DOHH2 (cell line): ENCODE results near the gene PSMG1.

ENCODE experiments used
- CTCF ChIP-seq: fragments of 200-600 bp; sonication (generic); IDR thresholded peaks from one replicate; pipeline ENCODE4 v1.5.1; 2014; ENCODE audit warnings: antibody characterized with exemption, mild to moderate bottlenecking, low read depth, low read length; ENCODE audit not compliant: poor library complexity, severe bottlenecking
- EZH2phosphoT487 ChIP-seq: fragments of 200-600 bp; sonication (generic); IDR thresholded peaks from 2 replicates; pipeline ENCODE4 v1.6.1; 2017; ENCODE audit warnings: borderline replicate concordance, mild to moderate bottlenecking, antibody characterized with exemption, low read length, moderate library complexity, mixed read lengths

- TF ChIP-seq CTCF (peak; percentile 54), EZH2phosphoT487 (no peak)
Observed at GRCh38 chr21:39180429-39181019, 2.7 kb downstream of the PSMG1 start.
